PC-3 (cell line): ENCODE data around the gene TMTC1. TPM values are rescaled to one million over a fixed set of nuclear protein-coding genes. Genes with fewer than 3 reads are reported as not detected.

Experiments used
- ATAC-seq: fragments of 200-7000 bp; cut with Tn5 transposase; 2 replicates; pipeline ENCODE4 v1.9.1; 2020; ENCODE audit warnings: mild to moderate bottlenecking, moderate library complexity
- BruUV-seq: library from RNA; stranded (reverse); fragments of 400-500 nt; replicated peaks from 2 replicates; lab custom pipeline; 2021; lab: Mats Ljungman, UMichigan
- CTCF ChIA-PET: fragments of 300-600 bp; sonication (Branson Sonifier 250); formaldehyde crosslinking; loops from one replicate; lab custom pipeline; 2022; ENCODE audit warnings: antibody characterized with exemption; lab: Charles Lee
- POLR2A ChIA-PET: fragments of 300-600 bp; sonication (Branson Sonifier 250); formaldehyde crosslinking; loops from one replicate; lab custom pipeline; 2022; ENCODE audit warnings: antibody characterized with exemption; ENCODE audit not compliant: unreplicated experiment; lab: Charles Lee
- DNase-seq: peaks from one replicate; pipeline ENCODE4 v3.0.0-alpha.2; 2015
- H2AFZ ChIP-seq: fragments of 300-600 bp; sonication (generic); 2 replicates; pipeline ENCODE4 v1.6.0; 2016; ENCODE audit warnings: antibody characterized with exemption, low read length
- H3F3A ChIP-seq: fragments of 300-600 bp; sonication (generic); one replicate; pipeline ENCODE4 v1.6.0; 2017; ENCODE audit warnings: antibody characterized with exemption, low read length, control low read depth, mild to moderate bottlenecking; ENCODE audit not compliant: unreplicated experiment
- H3K27ac ChIP-seq: fragments of 300-600 bp; sonication (generic); 2 replicates; pipeline ENCODE4 v1.5.1; 2016; ENCODE audit warnings: mild to moderate bottlenecking, low read length
- H3K27me3 ChIP-seq: fragments of 300-600 bp; sonication (generic); 2 replicates; pipeline ENCODE4 v1.6.1; 2016; ENCODE audit warnings: low read length, mixed read lengths
- H3K36me3 ChIP-seq: fragments of 300-600 bp; sonication (generic); 2 replicates; pipeline ENCODE4 v1.6.1; 2016; ENCODE audit warnings: low read depth, mixed run types, low read length, mixed read lengths
- H3K4me1 ChIP-seq: fragments of 300-600 bp; sonication (generic); 2 replicates; pipeline ENCODE4 v1.5.1; 2016; ENCODE audit warnings: low read length; ENCODE audit not compliant: insufficient read depth
- H3K4me2 ChIP-seq: fragments of 300-600 bp; sonication (generic); 2 replicates; pipeline ENCODE4 v1.6.0; 2016; ENCODE audit warnings: low read length
- H3K4me3 ChIP-seq: fragments of 300-600 bp; sonication (generic); 2 replicates; pipeline ENCODE4 v1.5.1; 2016; ENCODE audit warnings: mild to moderate bottlenecking, low read length, mixed read lengths
- H3K79me2 ChIP-seq: fragments of 300-600 bp; sonication (generic); 2 replicates; pipeline ENCODE4 v1.6.1; 2017; ENCODE audit warnings: low read length, mixed read lengths
- H3K9ac ChIP-seq: fragments of 300-600 bp; sonication (generic); 2 replicates; pipeline ENCODE4 v1.6.0; 2016; ENCODE audit warnings: mild to moderate bottlenecking, low read length
- H3K9me2 ChIP-seq: fragments of 300-600 bp; sonication (generic); replicated peaks from 2 replicates; pipeline ENCODE4 v1.6.1; 2016; ENCODE audit warnings: mixed run types, low read length, mixed read lengths
- H3K9me3 ChIP-seq: fragments of 300-600 bp; sonication (generic); 2 replicates; pipeline ENCODE4 v1.6.1; 2016; ENCODE audit warnings: low read length, mixed read lengths
- H4K20me1 ChIP-seq: fragments of 300-600 bp; sonication (generic); 2 replicates; pipeline ENCODE4 v1.6.1; 2016; ENCODE audit warnings: low read length, mixed read lengths
- CTCF ChIP-seq: fragments of 300-600 bp; sonication (generic); conservative IDR thresholded peaks from 2 replicates; pipeline ENCODE4 v1.5.1; 2017; ENCODE audit warnings: antibody characterized with exemption, low read depth, mild to moderate bottlenecking, low read length
- EZH2 ChIP-seq: fragments of 300-600 bp; sonication (generic); IDR thresholded peaks from one replicate; pipeline ENCODE4 v1.6.1; 2017; ENCODE audit warnings: antibody characterized with exemption, mild to moderate bottlenecking, low read length; ENCODE audit not compliant: unreplicated experiment
- EZH2phosphoT487 ChIP-seq: fragments of 300-600 bp; sonication (generic); IDR thresholded peaks from 2 replicates; pipeline ENCODE4 v1.6.1; 2018; ENCODE audit warnings: mild to moderate bottlenecking, antibody characterized with exemption, low read length, borderline replicate concordance
- intact Hi-C: fragments of 100-400 bp; cut with micrococcal nuclease; formaldehyde crosslinking; loops from 2 replicates; pipeline ENCODE4 v1.9.0; 2023
- total RNA-seq: library from RNA; depleted of rRNA; stranded (reverse); fragments of >200 nt; gene quantifications from 2 replicates; pipeline ENCODE4 v1.2.3, GENCODE V29; 2014

Gene TMTC1
- total RNA-seq, 1 experiment from 2014 or later = 5.8 TPM

- DNase-seq (no peak), ATAC-seq (no peak)
- ChIA-PET CTCF (no interaction called here), POLR2A (no interaction called here)
- no peaks in the 10 kb centered on the region for H3K9me3 ChIP-seq
- H3K27ac ChIP-seq = no peak overlapping the region
- H3K4me1 ChIP-seq = no peaks in the 10 kb centered on the region
- no peaks in the 10 kb centered on the region for H3K9me2 ChIP-seq
- BruUV-seq = no TSS peak
- no peak overlapping the region for H3K4me2 ChIP-seq
- no peak overlapping the region for H3K9ac ChIP-seq
- no peak overlapping the region for H2AFZ ChIP-seq
- peaks cover 41% of the 10 kb centered on the region for H3K27me3 ChIP-seq
- H3K79me2 ChIP-seq = no peaks in the 10 kb centered on the region
- H3K4me3 ChIP-seq = no peak overlapping the region
- intact Hi-C loops = no loop called here
- no peaks in the 10 kb centered on the region for H3F3A ChIP-seq
- no peaks in the 10 kb centered on the region for H4K20me1 ChIP-seq
- no peak for TF ChIP-seq CTCF
- TF ChIP-seq EZH2 = no peak
- no peak for TF ChIP-seq EZH2phosphoT487
- no peaks in the 10 kb centered on the region for H3K36me3 ChIP-seq
These were observed 134.0 kb downstream of the TMTC1 start for GRCh38 chr12:29649722-29650121.

GRCh38 chr12:29644536-29645162 lies 139.1 kb downstream of the TMTC1 start:
- H3K9me3 ChIP-seq = no peaks in the 10 kb centered on the region
- no TSS peak for BruUV-seq
- peaks cover 40% of the 10 kb centered on the region for H3K27me3 ChIP-seq
- no peaks in the 10 kb centered on the region for H4K20me1 ChIP-seq
- ATAC-seq = no peak
- POLR2A ChIA-PET = no interaction called here
- peaks cover 18% of the 10 kb centered on the region for H3K4me1 ChIP-seq
- H3K4me2 ChIP-seq = no peak overlapping the region
- no peak overlapping the region for H3K27ac ChIP-seq
- intact Hi-C loops = no loop called here
- no peak overlapping the region for H3K4me3 ChIP-seq
- no peak for DNase-seq
- CTCF ChIA-PET = no interaction called here
- no peaks in the 10 kb centered on the region for H3K9me2 ChIP-seq
- no peaks in the 10 kb centered on the region for H3F3A ChIP-seq
- no peak for TF ChIP-seq EZH2phosphoT487
- TF ChIP-seq CTCF = no peak
- no peak for TF ChIP-seq EZH2
- H3K79me2 ChIP-seq = no peaks in the 10 kb centered on the region
- H3K9ac ChIP-seq = no peak overlapping the region
- H3K36me3 ChIP-seq = no peaks in the 10 kb centered on the region
- no peak overlapping the region for H2AFZ ChIP-seq
